GM12878 (cell line): Measurements from ENCODE around the gene SAMD7. TPM values are rescaled to one million over a fixed set of nuclear protein-coding genes. Genes with fewer than 3 reads are reported as not detected.

ENCODE experiments used
- ATAC-seq: fragments of 200-7000 bp; cut with Tn5 transposase; 3 replicates; pipeline ENCODE4 v1.9.1; 2020; ENCODE audit warnings: mild to moderate bottlenecking, moderate library complexity
- BruUV-seq: library from RNA; stranded (reverse); fragments of 400-500 nt; replicated peaks from 2 replicates; lab custom pipeline; 2021; lab: Mats Ljungman, UMichigan
- CTCF ChIA-PET: fragments of 300-600 bp; sonication (Branson Sonifier 250); formaldehyde crosslinking; extraction: SDS; loops from one replicate; lab custom pipeline; 2021; ENCODE audit warnings: inconsistent platforms; lab: Yijun Ruan, JAX
- POLR2A ChIA-PET: fragments of 350-600 bp; formaldehyde crosslinking; extraction: SDS; loops from one replicate; lab custom pipeline; 2021; ENCODE audit warnings: inconsistent platforms; lab: Charles Lee
- RAD21 ChIA-PET: fragments of 300-600 bp; sonication (Branson Sonifier 250); formaldehyde crosslinking; loops from one replicate; lab custom pipeline; 2023; ENCODE audit warnings: antibody characterized with exemption; ENCODE audit not compliant: unreplicated experiment; lab: Charles Lee
- SMC1A ChIA-PET: fragments of 300-600 bp; sonication (Branson Sonifier 250); formaldehyde crosslinking; loops from one replicate; lab custom pipeline; 2023; ENCODE audit not compliant: unreplicated experiment, uncharacterized antibody; lab: Charles Lee
- DNase-seq: peaks from one replicate; pipeline ENCODE4 v3.0.0-alpha.2; 2011; ENCODE audit warnings: low read depth, low spot score
- FAIRE-seq: peaks from 3 replicates; lab custom pipeline; 2011; peaks lifted over from hg19 to GRCh38; lab: Jason Lieb, UNC
- H2AFZ ChIP-seq: 2 replicates; pipeline ENCODE4 v1.6.0; 2011; ENCODE audit warnings: low read depth, low read length, control low read depth; ENCODE audit not compliant: control insufficient read depth
- H3K27ac ChIP-seq: 2 replicates; pipeline ENCODE4 v1.5.1; 2011; ENCODE audit warnings: control low read depth; ENCODE audit not compliant: control insufficient read depth, insufficient read depth
- H3K27me3 ChIP-seq, 2 experiments: replicated peaks in 1 of 2; 2 replicates each; pipeline versions ENCODE4 v1.6.0 to v1.6.1; 2011; ENCODE audit warnings: low read length in 1 of 2; ENCODE audit not compliant: control insufficient read depth in 2 of 2, insufficient read depth in 2 of 2
- H3K36me3 ChIP-seq, 2 experiments: 2 replicates each; pipeline ENCODE4 v1.5.1; 2011; ENCODE audit warnings: low read length in 1 of 2; ENCODE audit not compliant: control insufficient read depth in 2 of 2, insufficient read depth in 2 of 2
- H3K4me1 ChIP-seq: 2 replicates; pipeline ENCODE4 v1.6.1; 2011; ENCODE audit warnings: mild to moderate bottlenecking, low read length, moderate library complexity, mixed read lengths; ENCODE audit not compliant: control insufficient read depth, insufficient read depth
- H3K4me2 ChIP-seq: 2 replicates; pipeline ENCODE4 v1.6.0; 2011; ENCODE audit warnings: control low read depth; ENCODE audit not compliant: control insufficient read depth, insufficient read depth
- H3K4me3 ChIP-seq: fragments of 200-600 bp; sonication (generic); 2 replicates; pipeline ENCODE4 v1.5.1; 2016
- H3K79me2 ChIP-seq: 2 replicates; pipeline ENCODE4 v1.6.0; 2011; ENCODE audit warnings: low read length; ENCODE audit not compliant: control insufficient read depth, insufficient read depth
- H3K9ac ChIP-seq: 2 replicates; pipeline ENCODE4 v1.8.0; 2011; ENCODE audit warnings: low read length, control low read depth, mixed read lengths; ENCODE audit not compliant: control insufficient read depth, insufficient read depth
- H3K9me3 ChIP-seq: replicated peaks from 3 replicates; pipeline ENCODE4 v1.5.1; 2011; ENCODE audit warnings: mild to moderate bottlenecking, low read length; ENCODE audit not compliant: control insufficient read depth, insufficient read depth
- H4K20me1 ChIP-seq: 2 replicates; pipeline ENCODE4 v1.6.0; 2011; ENCODE audit not compliant: control insufficient read depth, insufficient read depth
- ATF7 ChIP-seq: fragments of 450-650 bp; IDR thresholded peaks from 2 replicates; pipeline ENCODE4 v1.6.1; 2016; ENCODE audit warnings: low read depth, mild to moderate bottlenecking
- CEBPB ChIP-seq, 2 experiments: fragments of 150-350 bp in 1 of 2; IDR thresholded peaks; 2 replicates each; pipeline ENCODE4 v1.6.1; 2012 to 2014; ENCODE audit warnings: low read depth in 2 of 2, low read length in 2 of 2, borderline replicate concordance in 1 of 2, inconsistent platforms in 1 of 2
- CHD1 ChIP-seq: IDR thresholded peaks from 2 replicates; pipeline ENCODE4 v1.6.1; 2012; ENCODE audit warnings: low read depth, low read length, improper control_type of control experiment
- FOS ChIP-seq: IDR thresholded peaks from 3 replicates; pipeline ENCODE4 v1.6.1; 2011; ENCODE audit warnings: borderline replicate concordance; ENCODE audit not compliant: insufficient read length; ENCODE audit errors: extremely low read depth
- POLR2AphosphoS2 ChIP-seq: IDR thresholded peaks from 2 replicates; pipeline ENCODE4 v1.6.1; 2011; ENCODE audit warnings: low read depth, mild to moderate bottlenecking, low read length, improper control_type of control experiment, moderate library complexity
- YBX1 ChIP-seq: fragments of 450-650 bp; IDR thresholded peaks from 2 replicates; pipeline ENCODE4 v1.6.1; 2016; ENCODE audit warnings: antibody characterized with exemption
- WGBS: methylation state at CpG from one replicate; pipeline ENCODE4 v1.1.6; 2016; ENCODE audit warnings: low lambda C conversion rate; ENCODE audit not compliant: insufficient replicate concordance, insufficient coverage; ENCODE audit errors: missing lambda C conversion rate; 5-methylcytosine and 5-hydroxymethylcytosine counted together
- in situ Hi-C: fragments of 300-500 bp; cut with MboI; formaldehyde crosslinking; loops from 9 replicates; pipeline ENCODE4 v1.14.3; 2018; ENCODE audit warnings: mixed read lengths
- intact Hi-C: fragments of 100-400 bp; cut with micrococcal nuclease; formaldehyde crosslinking; loops from one replicate; pipeline ENCODE4 v1.14.2; 2022; ENCODE audit not compliant: unreplicated experiment
- polyA plus RNA-seq, 11 experiments: library from polyadenylated mRNA; depleted of rRNA in 4 of 11; unstranded in 6 of 11; stranded (reverse) in 5 of 11; fragments of >200 nt; fragmentation: Nextera tagmentation in 4 of 11; fragmentation: Illumina TruSeq in 1 of 11; extraction: Ambion mirVana in 4 of 11; extraction: Trizol in 1 of 11; gene quantifications; 1 replicate in 1 of 11; 2 replicates in 10 of 11; pipeline versions ENCODE4 v1.2.1 to v1.2.3, GENCODE V29; 2011 to 2016; ENCODE audit warnings: inconsistent platforms in 2 of 11, missing spikeins in 2 of 11, low read depth in 1 of 11
- total RNA-seq, 4 experiments: library from RNA; depleted of rRNA in 3 of 4; stranded (reverse); fragments of >200 nt in 3 of 4; fragmentation: Illumina TruSeq in 1 of 4; extraction: Trizol in 1 of 4; gene quantifications; 2 replicates each; pipeline versions ENCODE4 v1.2.1 to v1.2.3, GENCODE V29; 2013 to 2021
- TF ChIP-seq, protein P1 (sequence below): fragments of 450-650 bp; IDR thresholded peaks from 2 replicates; pipeline ENCODE4 v1.6.1; 2016; ENCODE audit warnings: mild to moderate bottlenecking

SAMD7 gene
- total and polyA plus RNA-seq, 10 of the 15 experiments (the other 5 are each of a cell fraction or from before 2014, with no cell fraction given) = 0.03 to 0.11 (median 0.07) TPM; not detected in 3

DNA sequence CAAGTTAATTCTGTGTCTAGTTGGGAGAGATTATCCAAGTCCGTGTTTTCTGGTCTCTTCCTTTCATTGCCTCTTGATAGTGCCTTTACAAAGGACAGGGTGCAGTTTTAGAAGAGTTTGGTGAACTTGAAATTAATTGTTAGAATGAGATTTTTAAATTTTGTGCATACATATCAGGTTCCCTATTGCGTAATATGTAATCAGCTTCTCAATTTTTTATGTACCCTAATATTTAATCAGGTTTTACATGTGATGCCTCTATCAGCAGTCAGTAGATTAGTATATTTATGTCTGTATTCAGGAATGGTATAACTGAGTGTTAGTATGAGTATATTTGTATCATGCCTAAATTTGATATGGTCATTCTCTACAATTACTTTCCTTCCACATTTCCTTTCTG is 60.1 kb downstream of the SAMD7 start:
- no peak for ATAC-seq
- Histone ChIP-seq H2AFZ (no peak overlapping the region), H3K79me2 (peaks cover 93% of the 10 kb centered on the region), H3K4me1 (peaks cover 4% of the 10 kb centered on the region; the same call in 1 of the 2 replicates), H3K9ac (no peak overlapping the region), H4K20me1 (no peaks in the 10 kb centered on the region; the same call in 1 of the 2 replicates), H3K27me3 (no peaks in the 10 kb centered on the region), H3K4me3 (peak overlapping the region; percentile 38; the same call in 1 of the 2 replicates), H3K27ac (no peak overlapping the region), H3K9me3 (no peaks in the 10 kb centered on the region; the same call in 2 of the 3 replicates), H3K4me2 (peak overlapping the region; percentile 63), H3K36me3 (peaks cover 0 to 16% of the 10 kb centered on the region in 2 experiments; a peak in 2 of 4 replicates)
- ChIA-PET RAD21 (no interaction called here), POLR2A (interaction anchor here (1.5 kb wide), 1 partner anchor 17 kb away, joined by 4 read pairs; no protein-coding TSS in a partner anchor), SMC1A (interaction anchor here (1.6 to 9.1 kb wide), 3 partner anchors 27 to 107 kb away, joined by 3 to 174 read pairs (median 118); no protein-coding TSS in a partner anchor), CTCF (interaction anchor here (0.6 to 6.6 kb wide), 3 partner anchors 33 to 83 kb away, joined by 3 to 81 read pairs (median 3); no protein-coding TSS in a partner anchor)
- 97% methylated on average over 2 of the region's 2 CpGs for WGBS
- TF ChIP-seq YBX1 = no peak
- TF ChIP-seq CHD1 = no peak
- TF ChIP-seq ATF7 = no peak
- TF ChIP-seq, protein P1, sequence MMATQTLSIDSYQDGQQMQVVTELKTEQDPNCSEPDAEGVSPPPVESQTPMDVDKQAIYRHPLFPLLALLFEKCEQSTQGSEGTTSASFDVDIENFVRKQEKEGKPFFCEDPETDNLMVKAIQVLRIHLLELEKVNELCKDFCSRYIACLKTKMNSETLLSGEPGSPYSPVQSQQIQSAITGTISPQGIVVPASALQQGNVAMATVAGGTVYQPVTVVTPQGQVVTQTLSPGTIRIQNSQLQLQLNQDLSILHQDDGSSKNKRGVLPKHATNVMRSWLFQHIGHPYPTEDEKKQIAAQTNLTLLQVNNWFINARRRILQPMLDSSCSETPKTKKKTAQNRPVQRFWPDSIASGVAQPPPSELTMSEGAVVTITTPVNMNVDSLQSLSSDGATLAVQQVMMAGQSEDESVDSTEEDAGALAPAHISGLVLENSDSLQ = no peak
- TF ChIP-seq CEBPB (IDR thresholded peaks at IDR 0.05; ENCODE audit: borderline replicate concordance in 1 of 2, low read depth in 2 of 2, low read length in 2 of 2) = peak in 1 of 2 experiments; percentile 32; a peak in 1 of 4 replicates
- no peak for TF ChIP-seq FOS
- TF ChIP-seq POLR2AphosphoS2 = no peak
- BruUV-seq = no TSS peak
- no peak for FAIRE-seq
- no peak for DNase-seq
- intact Hi-C loops (no loop called here), in situ Hi-C loops (no loop called here)
